Measurements from ENCODE around the gene ZNF697.

DNA sequence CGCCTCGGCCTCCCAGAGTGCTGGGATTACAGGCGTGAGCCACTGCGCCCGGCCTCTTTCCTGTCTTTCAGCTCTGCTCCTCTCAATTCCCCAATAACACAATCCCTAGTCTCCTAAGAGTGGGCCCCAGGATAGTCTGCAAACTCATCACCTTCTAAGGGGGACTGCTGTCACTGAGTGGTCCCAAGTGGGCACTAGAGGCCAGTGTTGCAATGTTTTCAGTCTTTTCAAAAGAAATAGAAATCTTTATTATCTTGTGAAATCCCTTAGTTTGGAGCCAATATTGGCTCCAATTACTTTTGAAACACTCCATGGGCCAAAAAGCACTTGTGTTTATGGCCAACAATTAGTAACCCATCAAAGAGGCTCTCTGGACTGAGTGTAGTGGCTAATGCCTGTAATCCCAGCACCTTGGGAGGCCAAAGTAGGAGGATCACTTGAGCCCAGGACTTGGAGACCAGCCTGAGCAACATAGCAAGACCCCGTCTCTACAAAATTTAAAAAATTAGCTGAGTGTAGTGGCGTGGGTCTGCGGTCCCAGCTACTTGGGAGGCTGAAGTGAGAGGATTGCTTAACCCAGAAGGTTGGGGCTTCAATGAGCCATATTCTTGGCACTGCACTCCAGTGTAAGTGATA, 28.6 kb upstream of the ZNF697 start:
- TF ChIP-seq, protein P1, sequence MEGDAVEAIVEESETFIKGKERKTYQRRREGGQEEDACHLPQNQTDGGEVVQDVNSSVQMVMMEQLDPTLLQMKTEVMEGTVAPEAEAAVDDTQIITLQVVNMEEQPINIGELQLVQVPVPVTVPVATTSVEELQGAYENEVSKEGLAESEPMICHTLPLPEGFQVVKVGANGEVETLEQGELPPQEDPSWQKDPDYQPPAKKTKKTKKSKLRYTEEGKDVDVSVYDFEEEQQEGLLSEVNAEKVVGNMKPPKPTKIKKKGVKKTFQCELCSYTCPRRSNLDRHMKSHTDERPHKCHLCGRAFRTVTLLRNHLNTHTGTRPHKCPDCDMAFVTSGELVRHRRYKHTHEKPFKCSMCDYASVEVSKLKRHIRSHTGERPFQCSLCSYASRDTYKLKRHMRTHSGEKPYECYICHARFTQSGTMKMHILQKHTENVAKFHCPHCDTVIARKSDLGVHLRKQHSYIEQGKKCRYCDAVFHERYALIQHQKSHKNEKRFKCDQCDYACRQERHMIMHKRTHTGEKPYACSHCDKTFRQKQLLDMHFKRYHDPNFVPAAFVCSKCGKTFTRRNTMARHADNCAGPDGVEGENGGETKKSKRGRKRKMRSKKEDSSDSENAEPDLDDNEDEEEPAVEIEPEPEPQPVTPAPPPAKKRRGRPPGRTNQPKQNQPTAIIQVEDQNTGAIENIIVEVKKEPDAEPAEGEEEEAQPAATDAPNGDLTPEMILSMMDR (IDR thresholded peaks at IDR 0.05), result no peak
- no peak for TF ChIP-seq POLR2AphosphoS5 (IDR thresholded peaks at IDR 0.05)
